Stimulated activated CD4-positive, alpha-beta T cell treated with anti-CD3 and anti-CD28 coated beads, Interleukin-2, amount 100 ng/mL, for 48 hours (primary cell): Measurements from ENCODE around the gene BLID.

Experiments used
- DNase-seq, 2 donors: peaks; one replicate each; pipeline ENCODE4 v3.0.0-alpha.2; 2020

BLID gene

GRCh38 chr11:122115524-122116379 is at the start of gene BLID:
TSS of gene BLID (minus strand) at chr11:122116215. CDS start at chr11:122115922, 293 bp downstream.
- no peak for DNase-seq

- no peak for DNase-seq
These were observed 47.2 kb upstream of the BLID start for GRCh38 chr11:122163053-122163819.

- DNase-seq: no peak
These were observed 46.1 kb upstream of the BLID start for GRCh38 chr11:122162095-122162494.

- no peak for DNase-seq
These were observed 45.0 kb upstream of the BLID start for GRCh38 chr11:122160841-122161590.

- no peak for DNase-seq
These were observed 43.8 kb upstream of the BLID start for GRCh38 chr11:122159861-122160260.

GRCh38 chr11:122159173-122159721 is 43.2 kb upstream of the BLID start:
- no peak for DNase-seq

- no peak for DNase-seq
These were observed 42.2 kb upstream of the BLID start for GRCh38 chr11:122158171-122158570.

GRCh38 chr11:122157653-122158161 is 41.7 kb upstream of the BLID start:
- DNase-seq: no peak

GRCh38 chr11:122156940-122157382 is 40.9 kb upstream of the BLID start:
- no peak for DNase-seq

GRCh38 chr11:122155765-122156527 is 39.9 kb upstream of the BLID start:
- DNase-seq: no peak

- DNase-seq: no peak
These were observed 39.0 kb upstream of the BLID start for GRCh38 chr11:122154994-122155393.

GRCh38 chr11:122154227-122154626 is 38.2 kb upstream of the BLID start:
- DNase-seq: no peak

GRCh38 chr11:122153746-122154145 is 37.7 kb upstream of the BLID start:
- DNase-seq: no peak

- no peak for DNase-seq
These were observed 34.5 kb upstream of the BLID start for GRCh38 chr11:122150216-122151124.

- no peak for DNase-seq
These were observed 33.2 kb upstream of the BLID start for GRCh38 chr11:122149202-122149601.

- DNase-seq: no peak
These were observed 30.5 kb upstream of the BLID start for GRCh38 chr11:122146475-122146874.

- no peak for DNase-seq
These were observed 29.8 kb upstream of the BLID start for GRCh38 chr11:122145715-122146274.

- no peak for DNase-seq
These were observed 28.7 kb upstream of the BLID start for GRCh38 chr11:122144752-122145151.

GRCh38 chr11:122141725-122142124 is 25.7 kb upstream of the BLID start:
- DNase-seq: no peak

GRCh38 chr11:122140500-122140899 is 24.5 kb upstream of the BLID start:
- DNase-seq: no peak

- DNase-seq: no peak
These were observed 23.5 kb upstream of the BLID start for GRCh38 chr11:122139595-122139866.
